DND-41 (cell line): ENCODE results near the gene CD300LG.

Source experiments
- ATAC-seq: fragments of 200-7000 bp; cut with Tn5 transposase; 3 replicates; pipeline ENCODE4 v1.9.1; 2021; ENCODE audit warnings: low read depth; ENCODE audit not compliant: insufficient read depth
- DNase-seq: peaks from one replicate; pipeline ENCODE4 v3.0.0-alpha.2; 2020
- H2AFZ ChIP-seq: 2 replicates; pipeline ENCODE4 v1.6.0; 2012; ENCODE audit warnings: low read depth, low read length
- H3K27ac ChIP-seq: 2 replicates; pipeline ENCODE4 v1.5.1; 2012; ENCODE audit warnings: low read length, inconsistent platforms
- H3K27me3 ChIP-seq: fragments of 200-600 bp; sonication (generic); 2 replicates; pipeline ENCODE4 v1.6.0; 2012; ENCODE audit warnings: low read length, mild to moderate bottlenecking, inconsistent platforms; ENCODE audit not compliant: insufficient read depth, poor library complexity
- H3K36me3 ChIP-seq: 2 replicates; pipeline ENCODE4 v1.5.1; 2012; ENCODE audit warnings: low read length, inconsistent platforms; ENCODE audit not compliant: insufficient read depth
- H3K4me1 ChIP-seq: 2 replicates; pipeline ENCODE4 v1.5.1; 2012; ENCODE audit warnings: mild to moderate bottlenecking, low read length; ENCODE audit not compliant: insufficient read depth
- H3K4me2 ChIP-seq: 2 replicates; pipeline ENCODE4 v1.6.0; 2012; ENCODE audit warnings: mild to moderate bottlenecking, moderate library complexity, low read length, inconsistent platforms; ENCODE audit not compliant: insufficient read depth
- H3K4me3 ChIP-seq, 2 experiments: fragments of 200-600 bp in 1 of 2; shearing (Covaris generic) in 1 of 2; 2 replicates each; pipeline ENCODE4 v1.5.1; 2012 to 2016; ENCODE audit warnings: inconsistent platforms in 2 of 2, low read length in 2 of 2, mild to moderate bottlenecking in 2 of 2, low read depth in 1 of 2, moderate library complexity in 1 of 2
- H3K79me2 ChIP-seq: 2 replicates; pipeline ENCODE4 v1.6.0; 2012; ENCODE audit warnings: low read length, inconsistent platforms; ENCODE audit not compliant: insufficient read depth
- H3K9ac ChIP-seq: 2 replicates; pipeline ENCODE4 v1.6.0; 2012; ENCODE audit warnings: low read depth, mild to moderate bottlenecking, inconsistent platforms, low read length, moderate library complexity
- H3K9me3 ChIP-seq: 2 replicates; pipeline ENCODE4 v1.5.1; 2012; ENCODE audit warnings: low read length, moderate library complexity, mild to moderate bottlenecking, inconsistent platforms; ENCODE audit not compliant: insufficient read depth, severe bottlenecking
- H4K20me1 ChIP-seq: 2 replicates; pipeline ENCODE4 v1.6.0; 2012; ENCODE audit warnings: low read length; ENCODE audit not compliant: insufficient read depth
- CTCF ChIP-seq: IDR thresholded peaks from 2 replicates; pipeline ENCODE4 v1.5.1; 2012; ENCODE audit warnings: borderline replicate concordance, low read length, moderate library complexity, mild to moderate bottlenecking; ENCODE audit not compliant: poor library complexity, severe bottlenecking; ENCODE audit errors: extremely low read depth
- EZH2 ChIP-seq: IDR thresholded peaks from 3 replicates; pipeline ENCODE4 v1.6.1; 2012; ENCODE audit warnings: borderline replicate concordance, low read depth, mild to moderate bottlenecking, moderate library complexity, low read length, inconsistent platforms; ENCODE audit not compliant: severe bottlenecking

Gene CD300LG

GRCh38 chr17:43907998-43908721 is 61.2 kb downstream of the CD300LG start:
- Histone ChIP-seq H3K9me3 (no peaks in the 10 kb centered on the region), H3K4me3 (no peak overlapping the region), H3K4me1 (no peaks in the 10 kb centered on the region), H4K20me1 (0 out of 2 replicates have a peak, but pooled peaks cover 10% of the 10 kb centered on the region), H3K9ac (no peak overlapping the region), H3K36me3 (no peaks in the 10 kb centered on the region), H3K27ac (no peak overlapping the region), H3K79me2 (no peaks in the 10 kb centered on the region), H3K27me3 (peaks cover 40% of the 10 kb centered on the region), H2AFZ (no peak overlapping the region), H3K4me2 (no peak overlapping the region)
- no peak for TF ChIP-seq CTCF
- no peak for TF ChIP-seq EZH2
- DNase-seq: peak; percentile 12
- ATAC-seq: no peak

GRCh38 chr17:43909537-43910231 is 62.7 kb downstream of the CD300LG start:
- Histone ChIP-seq H3K27ac (no peak overlapping the region), H3K9me3 (no peaks in the 10 kb centered on the region), H3K9ac (no peak overlapping the region), H3K4me2 (no peak overlapping the region), H2AFZ (no peak overlapping the region), H3K4me3 (no peak overlapping the region), H4K20me1 (0 out of 2 replicates have a peak, but pooled peaks cover 10% of the 10 kb centered on the region), H3K4me1 (no peaks in the 10 kb centered on the region), H3K27me3 (peaks cover 35% of the 10 kb centered on the region), H3K79me2 (no peaks in the 10 kb centered on the region), H3K36me3 (no peaks in the 10 kb centered on the region)
- DNase-seq: no peak
- ATAC-seq: peak; percentile 24; the same call in 1 of the 3 replicates
- TF ChIP-seq EZH2: no peak
- no peak for TF ChIP-seq CTCF

DNA sequence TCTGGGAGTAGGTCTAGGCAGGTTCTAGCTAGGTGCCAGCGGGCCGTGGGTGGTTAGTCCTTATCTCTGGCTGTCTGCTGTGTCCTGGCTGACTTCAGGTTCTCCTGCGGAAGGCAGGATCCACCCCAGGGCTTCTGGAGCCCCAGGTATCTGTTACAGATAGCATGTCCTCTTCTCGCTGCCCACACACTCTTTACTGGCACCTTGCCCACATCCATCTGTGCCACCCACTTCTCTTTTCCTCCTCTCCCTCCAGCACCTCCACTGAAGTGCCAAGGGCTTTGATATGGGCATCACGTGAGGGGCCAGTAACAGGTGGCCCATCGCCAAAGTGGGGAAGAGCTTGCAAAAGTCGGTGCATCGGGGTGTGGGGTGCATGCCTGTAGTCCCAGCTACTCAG is 64.9 kb downstream of the CD300LG start:
- Histone ChIP-seq H3K9me3 (no peaks in the 10 kb centered on the region), H3K27me3 (peaks cover 30% of the 10 kb centered on the region), H3K4me2 (no peak overlapping the region), H3K9ac (no peak overlapping the region), H3K4me3 (no peak overlapping the region), H4K20me1 (0 out of 2 replicates have a peak, but pooled peaks cover 5% of the 10 kb centered on the region), H3K4me1 (no peaks in the 10 kb centered on the region), H2AFZ (no peak overlapping the region), H3K27ac (no peak overlapping the region), H3K79me2 (no peaks in the 10 kb centered on the region), H3K36me3 (no peaks in the 10 kb centered on the region)
- TF ChIP-seq EZH2 (no peak), CTCF (no peak)
- DNase-seq (no peak), ATAC-seq (no peak)
